HG02852 (cell line): ENCODE measurements around the gene PIK3CG.
"Not testable (repeated sequence)": the region's sequence is repeated elsewhere in the genome, so short reads cannot be mapped to it uniquely, and the experiment has no call there.

Source experiments
- ATAC-seq: cut with Tn5 transposase; IDR thresholded peaks from one replicate; pipeline ENCODE4 v1.9.1; 2021; ENCODE audit warnings: mild to moderate bottlenecking, moderate library complexity; ENCODE audit not compliant: unreplicated experiment

Gene PIK3CG

DNA sequence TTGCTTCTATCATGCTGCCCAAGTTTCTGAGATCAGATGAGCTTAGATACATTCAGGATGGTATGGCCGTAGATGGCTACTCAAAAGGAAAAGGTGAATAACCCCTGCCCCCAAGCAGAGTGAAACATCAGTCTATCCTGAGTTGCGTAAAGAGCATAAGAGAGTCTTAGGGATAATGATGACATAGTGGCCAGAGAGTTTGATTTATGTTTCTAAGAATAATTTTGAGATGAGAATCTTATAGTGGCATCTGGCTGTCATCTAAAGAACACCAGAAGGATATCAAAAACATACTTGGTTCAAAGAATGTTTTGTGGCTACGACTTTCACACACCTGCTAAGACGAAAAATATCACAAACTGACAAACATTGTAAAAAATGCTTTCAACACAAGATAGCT, 20.6 kb downstream of the PIK3CG start:
- ATAC-seq = no peak

DNA sequence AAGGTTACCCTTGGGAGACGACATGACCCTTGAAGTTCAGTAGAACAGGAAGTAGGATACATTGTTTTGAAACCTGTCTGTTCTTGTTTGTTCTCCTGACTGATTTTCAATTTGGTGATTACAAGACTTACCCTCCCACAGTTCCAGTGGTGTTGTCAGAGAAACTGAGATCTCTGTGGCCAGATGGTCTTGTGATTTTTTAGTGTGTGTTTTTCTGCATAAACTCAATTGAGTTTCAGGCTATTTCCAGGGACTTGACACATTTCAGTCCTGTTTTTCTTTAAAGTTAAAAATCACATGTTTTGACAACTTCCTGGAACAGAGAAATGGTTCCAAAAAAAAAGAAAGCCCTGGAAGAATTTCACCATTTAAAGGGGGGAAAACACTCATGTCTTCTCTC, 22.3 kb downstream of the PIK3CG start:
- ATAC-seq = peak; percentile 68

DNA sequence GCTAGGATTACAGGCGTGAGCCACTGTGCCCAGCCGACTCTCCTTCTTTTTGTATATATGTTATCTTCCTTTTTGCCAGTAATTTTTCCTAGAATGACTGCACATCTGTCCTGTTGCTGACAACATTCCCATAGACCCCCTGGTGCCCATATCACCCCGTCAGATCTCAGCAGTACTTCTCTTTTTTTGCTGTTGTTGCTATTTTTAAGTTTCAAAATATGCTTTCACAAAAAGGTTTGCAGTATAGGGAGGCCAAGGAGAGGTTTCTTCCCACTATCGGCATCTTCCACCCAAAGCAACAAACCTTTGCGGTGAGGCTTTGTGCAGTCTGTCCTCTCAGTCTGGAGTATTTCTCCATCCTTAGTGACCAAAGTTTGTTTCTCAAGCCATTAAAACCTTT, 23.1 kb downstream of the PIK3CG start:
- no peak for ATAC-seq

DNA sequence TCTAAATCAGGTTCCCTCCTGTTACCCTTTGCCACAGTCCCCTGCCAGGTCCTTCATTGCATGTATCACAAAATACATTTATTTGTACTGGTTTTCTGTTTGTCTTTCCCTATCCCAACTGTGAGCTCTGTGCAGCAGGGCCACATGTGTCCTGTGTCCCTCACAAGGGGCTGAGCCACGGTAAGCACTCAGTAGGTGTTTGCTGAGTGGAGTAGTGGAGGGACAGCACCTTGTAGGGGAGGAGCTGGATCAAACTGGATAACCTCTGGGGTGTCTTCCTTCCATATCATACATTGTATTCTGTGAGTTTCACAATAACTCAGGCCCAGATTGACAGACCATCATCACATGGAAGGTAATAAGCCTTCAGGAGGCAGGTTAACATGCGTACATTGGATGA, 25.9 kb downstream of the PIK3CG start:
- ATAC-seq = no peak

DNA sequence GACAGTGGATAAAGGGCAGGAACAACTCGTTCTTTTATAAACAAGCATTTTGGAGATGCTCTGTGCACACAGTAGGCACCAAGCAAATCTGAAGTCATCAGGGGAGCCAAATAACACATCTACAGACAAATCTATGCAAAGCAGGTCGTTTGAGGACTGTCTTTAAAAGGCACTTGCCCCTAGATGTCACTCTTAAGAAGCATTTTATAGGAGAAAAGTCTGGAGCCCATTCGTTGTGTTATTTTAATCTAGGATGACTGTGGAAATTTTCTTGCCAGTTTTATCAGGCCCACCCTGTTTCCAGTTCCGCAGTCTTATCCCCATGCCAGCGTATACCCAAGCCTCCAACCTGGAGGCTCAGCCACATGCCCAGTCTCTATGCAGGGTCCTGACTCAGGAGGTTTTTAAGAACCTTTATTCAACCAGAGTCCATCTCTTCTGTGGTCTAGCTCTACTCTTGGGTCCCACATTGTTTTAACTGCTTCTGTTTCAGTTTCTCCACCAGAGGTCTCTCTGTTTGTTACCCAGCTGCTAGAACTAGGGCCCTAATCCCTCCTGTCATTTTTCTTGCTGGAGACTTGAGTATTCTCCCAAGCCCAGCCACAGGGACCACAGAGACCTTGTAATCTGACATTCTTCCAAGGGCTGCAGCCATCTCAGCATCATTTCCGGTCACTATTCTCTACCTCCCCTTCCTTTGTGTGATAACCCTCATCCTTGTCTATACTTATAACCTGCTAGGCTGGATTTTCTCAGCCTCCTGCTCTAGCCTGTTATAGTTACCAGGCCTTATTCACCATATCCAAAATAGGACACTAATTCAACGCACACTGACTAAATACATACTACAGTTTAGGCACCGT, 26.7 kb downstream of the PIK3CG start:
- ATAC-seq = no peak

DNA sequence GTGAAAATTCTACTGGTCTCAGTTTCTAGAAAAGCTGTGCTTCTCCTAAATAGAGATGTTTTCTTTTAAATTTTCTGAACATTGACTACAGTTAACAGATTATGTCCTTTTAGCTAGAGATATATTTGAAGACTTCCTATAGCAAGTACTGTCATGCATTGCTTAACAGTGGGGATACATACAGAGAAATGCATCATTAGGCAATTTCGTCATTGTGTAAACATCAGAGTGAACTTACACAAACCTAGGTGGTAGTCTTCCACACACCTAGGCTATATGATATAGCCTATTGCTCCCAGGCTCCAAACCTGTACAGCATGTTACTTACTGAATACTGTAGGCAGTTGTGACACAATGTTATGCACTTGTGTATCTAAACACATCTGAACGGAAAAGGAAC, 28.5 kb downstream of the PIK3CG start:
- ATAC-seq = no peak

DNA sequence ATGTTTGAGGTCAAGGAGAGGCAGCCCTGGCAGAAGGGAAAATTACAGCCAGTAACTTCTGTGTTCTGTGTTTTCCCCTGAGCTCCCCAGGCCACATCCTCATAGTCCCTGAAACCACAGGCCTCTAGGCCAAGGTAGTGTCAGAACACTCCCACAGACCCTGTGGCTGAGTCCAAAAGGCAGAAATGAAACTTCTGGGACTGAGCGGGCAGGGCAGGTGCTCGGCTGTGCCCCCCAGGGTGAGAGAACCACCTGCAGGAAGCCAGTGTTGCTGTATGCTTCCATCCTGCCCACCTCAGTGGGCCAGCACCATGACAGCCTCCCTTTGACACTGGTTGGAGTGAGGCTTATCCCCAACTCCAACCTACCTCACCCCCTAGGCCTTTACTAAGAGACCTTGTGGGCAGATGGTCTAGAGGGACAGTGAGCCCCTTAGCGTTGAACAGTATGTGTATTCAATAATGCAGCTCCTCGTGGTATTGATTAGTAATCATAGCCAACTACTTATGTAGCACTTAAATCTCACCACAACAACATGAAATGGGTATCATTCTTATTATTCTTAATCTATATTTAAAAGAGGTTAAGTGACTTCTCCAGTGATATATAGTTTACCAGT, 30.3 kb downstream of the PIK3CG start:
- ATAC-seq = peak; percentile 95

DNA sequence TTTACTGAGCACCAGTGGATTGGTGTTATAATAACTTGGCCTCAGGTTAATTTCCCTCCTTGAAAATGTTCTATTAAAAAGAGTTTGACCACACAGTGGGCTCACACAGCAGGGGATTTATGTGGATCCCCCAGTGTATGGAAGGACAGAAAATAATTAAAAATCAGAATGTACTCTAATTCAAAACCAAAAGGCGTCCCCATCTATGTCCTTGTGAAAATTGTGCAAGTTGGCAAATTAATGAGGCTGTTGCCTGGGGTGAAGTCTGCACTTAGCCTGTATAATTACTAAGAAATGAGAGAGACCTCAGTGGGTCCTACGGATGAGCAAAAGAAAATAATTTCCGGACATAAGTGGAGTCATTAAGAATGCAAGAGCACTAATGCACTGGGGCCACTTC, 31.1 kb downstream of the PIK3CG start:
- no peak for ATAC-seq

DNA sequence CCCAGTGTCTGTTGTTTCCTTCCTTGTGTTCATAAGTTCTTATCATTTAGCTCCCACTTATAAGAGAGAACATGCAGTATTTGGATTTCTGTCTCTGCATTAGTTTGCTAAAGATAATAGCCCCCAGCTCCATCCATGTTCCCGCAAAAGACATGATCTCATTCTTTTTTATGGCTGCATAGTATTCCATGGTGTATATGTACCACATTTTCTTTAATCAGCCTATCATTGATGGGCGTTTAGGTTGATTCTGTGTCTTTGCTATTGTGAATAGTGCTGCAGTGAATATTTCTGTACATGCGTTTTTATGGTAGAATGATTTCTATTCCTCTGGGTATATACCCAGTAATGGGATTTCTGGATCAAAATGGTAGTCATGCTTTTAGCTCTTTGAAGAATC, 32.5 kb downstream of the PIK3CG start:
- not testable (repeated sequence) for ATAC-seq

DNA sequence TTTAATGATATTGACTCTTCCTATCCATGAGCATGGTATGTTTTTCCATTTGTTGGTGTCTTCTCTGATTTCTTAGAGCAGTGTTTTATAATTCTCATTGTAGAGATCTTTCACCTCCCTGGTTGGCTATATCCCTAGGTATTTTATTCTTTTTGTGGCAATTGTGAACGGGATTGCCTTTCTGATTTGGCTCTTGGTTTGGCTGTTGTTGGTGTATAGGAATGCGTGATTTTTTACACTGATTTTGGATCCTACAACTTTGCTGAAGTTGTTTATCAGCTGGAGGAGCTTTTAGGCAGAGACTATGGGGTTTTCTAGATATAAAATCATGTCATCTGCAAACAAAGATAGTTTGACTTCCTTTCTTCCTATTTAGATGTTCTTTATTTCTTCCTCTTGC, 33.9 kb downstream of the PIK3CG start:
- ATAC-seq = not testable (repeated sequence)

DNA sequence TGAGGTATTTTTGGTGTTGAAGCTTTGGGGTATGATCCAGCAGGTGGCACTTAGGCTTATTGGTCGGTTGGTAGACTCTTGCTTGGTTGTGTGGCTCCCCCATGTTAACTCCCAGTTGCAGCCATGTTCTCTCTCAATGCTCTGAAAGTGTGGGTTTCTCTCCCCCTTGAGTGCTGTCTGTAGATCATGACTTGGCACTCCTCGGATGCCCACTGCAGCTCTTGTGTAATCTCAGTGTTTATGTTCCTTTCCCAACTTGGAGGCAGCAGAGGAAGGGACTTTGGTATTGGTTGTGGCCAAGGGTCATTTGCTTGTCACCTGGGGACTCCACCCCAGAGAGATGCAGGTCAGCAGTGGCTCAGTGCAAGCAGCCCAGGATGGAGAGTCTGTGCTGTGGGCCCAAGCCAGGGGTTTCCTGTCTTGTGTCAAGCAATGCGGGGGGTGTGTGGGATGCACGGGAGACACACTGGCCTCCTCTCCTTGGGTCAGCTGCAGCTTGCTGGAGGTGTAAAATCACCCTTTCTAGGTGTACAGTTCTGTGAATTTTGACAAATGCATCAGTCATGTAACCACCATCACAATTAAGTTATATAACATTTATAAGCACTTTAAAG, 36.9 kb downstream of the PIK3CG start:
- no peak for ATAC-seq

DNA sequence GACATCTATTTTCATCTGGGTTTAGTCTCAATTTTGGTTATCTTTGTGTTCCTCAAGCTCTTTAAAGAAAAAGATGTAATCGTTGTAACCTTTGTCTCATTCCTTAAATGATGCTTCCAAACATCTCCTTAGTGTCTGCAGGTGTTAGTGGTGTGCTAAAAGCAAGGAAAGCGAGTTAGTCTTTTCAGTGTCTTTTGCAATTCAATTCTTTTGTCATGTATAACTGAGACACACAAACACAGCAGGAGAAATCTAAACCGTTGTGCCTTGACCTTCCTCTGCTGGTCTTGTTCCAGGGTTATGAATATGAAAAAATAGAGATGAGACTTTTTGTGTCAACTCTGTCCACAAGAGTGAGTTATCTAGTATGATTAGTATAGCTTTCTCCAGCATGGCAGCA, 40.7 kb downstream of the PIK3CG start:
- no peak for ATAC-seq

DNA sequence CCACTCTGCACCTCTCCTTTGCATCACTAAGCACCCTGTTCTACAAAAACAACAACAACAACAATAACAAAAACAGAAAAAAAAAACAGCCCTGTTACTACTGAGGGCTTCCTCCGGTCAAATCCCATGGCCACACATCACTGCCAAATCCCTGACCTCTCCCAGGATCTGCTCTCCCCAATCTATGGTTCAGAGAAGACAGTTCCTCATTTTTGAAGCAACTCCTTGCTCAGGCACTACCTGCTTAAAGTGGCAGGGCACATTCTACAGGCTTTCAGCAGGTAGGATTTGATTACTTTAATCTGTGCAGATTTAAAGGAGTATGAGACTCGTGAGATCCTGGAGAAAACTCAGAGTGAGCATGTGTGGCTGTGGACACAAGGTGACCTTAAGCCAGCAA, 46.9 kb downstream of the PIK3CG start:
- no peak for ATAC-seq

DNA sequence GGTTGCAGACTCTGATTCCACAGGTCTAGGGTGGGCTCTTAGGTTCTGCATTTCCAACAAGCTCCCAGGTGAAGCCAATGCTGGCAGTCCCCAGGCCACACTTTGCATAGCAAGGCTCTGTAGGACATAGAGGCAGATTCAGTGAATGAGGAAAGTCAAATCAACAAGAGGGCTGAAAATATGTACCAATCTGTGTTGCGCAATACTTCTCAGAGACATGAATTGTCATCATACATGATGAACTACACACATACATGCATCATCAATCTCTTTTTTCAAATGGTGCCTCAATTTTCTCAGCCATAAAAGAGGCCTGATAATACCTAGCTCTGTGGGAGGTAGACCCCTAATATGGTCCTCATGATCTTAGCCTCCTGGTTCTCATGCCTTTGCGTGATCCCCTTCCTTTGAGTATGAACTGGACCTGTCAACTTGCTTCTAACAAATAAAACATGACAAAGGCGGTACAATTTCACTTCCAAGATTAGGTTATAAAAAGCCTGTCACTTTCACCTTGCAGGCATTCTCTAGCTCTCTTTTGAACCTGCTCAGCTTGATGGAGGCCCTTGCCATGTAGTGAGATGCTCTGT, 49.0 kb downstream of the PIK3CG start:
- no peak for ATAC-seq

DNA sequence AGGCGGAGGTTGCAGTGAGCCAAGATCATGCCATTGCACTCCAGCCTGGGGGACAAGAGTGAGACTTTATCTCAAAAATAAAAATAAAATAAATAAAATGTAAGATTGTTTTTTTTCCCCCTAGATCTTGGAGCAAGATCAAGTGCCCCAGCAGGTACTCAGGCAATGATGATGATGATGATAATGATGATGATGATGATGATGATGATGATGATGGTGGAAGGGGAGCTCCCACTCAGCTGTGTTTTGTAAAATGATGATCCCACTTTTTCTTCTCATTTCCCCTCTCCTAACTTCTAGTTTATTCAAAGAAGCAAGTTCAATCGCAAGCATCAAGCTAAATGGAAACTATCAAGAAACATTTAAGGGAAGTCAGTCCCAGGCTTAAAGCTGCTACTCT, 50.3 kb downstream of the PIK3CG start:
- no peak for ATAC-seq

DNA sequence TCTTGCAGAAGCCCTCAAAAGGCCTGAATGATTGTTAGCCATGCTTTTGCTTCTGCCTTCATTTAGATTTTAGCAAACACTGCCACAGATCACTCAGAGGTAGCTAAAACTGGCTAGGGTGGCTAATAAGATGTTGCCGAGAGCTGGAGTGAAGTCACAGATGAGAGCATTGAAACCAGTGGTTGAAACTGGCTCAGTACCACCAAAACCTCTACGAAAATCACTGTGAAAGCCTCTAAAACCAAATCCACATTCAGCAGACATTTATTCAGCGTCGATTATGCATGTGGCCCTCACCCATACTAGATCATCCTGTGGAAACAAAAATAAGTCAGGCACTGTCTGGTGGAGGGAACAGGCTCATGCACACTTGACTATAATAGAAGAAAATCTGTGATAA, 50.8 kb downstream of the PIK3CG start:
- ATAC-seq = peak; percentile 99

DNA sequence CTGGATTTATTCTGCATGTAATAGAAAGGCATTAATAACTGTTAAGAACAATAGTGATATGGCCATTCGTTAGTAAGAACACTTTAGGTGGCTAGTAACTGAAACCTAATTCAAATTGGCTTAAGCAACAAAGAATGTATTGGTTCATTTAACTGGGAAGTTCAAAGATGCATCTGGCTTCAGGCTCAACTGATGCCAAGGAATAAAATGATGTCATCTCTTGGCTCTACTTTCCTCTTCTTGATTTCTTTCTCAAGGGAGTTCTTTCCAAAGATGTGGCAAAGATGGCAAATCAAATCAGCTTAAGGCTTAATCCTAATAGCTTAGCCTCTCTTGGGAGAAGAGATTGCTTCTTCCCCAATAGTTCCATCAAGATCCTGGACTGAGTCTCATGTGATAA, 51.6 kb downstream of the PIK3CG start:
- no peak for ATAC-seq

DNA sequence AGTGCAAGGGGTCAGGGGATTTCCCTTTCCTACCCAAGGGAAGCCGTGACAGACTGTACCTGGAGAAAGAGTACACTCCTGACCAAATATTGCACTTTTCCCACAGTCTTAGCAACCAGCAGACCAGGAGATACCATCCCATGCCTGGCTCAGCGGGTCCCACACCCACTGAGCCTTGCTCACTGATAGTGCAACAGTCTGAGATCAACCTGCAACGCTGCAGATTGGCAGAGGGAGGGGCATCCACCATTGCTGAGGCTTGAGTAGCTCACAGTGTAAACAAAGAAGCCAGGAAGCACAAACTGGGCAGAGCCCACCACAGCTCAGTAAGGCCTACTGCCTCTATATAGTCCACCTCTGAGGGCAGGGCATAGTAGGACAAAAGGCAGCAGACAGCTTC, 53.9 kb downstream of the PIK3CG start:
- no peak for ATAC-seq

DNA sequence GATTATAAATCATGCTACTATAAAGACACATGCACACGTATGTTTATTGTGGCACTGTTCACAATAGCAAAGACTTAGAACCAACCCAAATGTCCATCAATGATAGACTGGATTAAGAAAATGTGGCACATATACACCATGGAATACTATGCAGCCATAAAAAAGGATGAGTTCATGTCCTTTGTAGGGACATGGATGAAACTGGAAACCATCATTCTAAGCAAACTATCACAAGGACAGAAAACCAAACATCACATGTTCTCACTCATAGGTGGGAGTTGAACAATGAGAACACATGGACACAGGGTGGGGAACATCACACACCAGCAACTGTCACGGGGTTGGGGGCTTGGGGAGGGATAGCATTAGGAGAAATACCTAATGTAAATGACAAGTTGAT, 59.4 kb downstream of the PIK3CG start:
- not testable (repeated sequence) for ATAC-seq

DNA sequence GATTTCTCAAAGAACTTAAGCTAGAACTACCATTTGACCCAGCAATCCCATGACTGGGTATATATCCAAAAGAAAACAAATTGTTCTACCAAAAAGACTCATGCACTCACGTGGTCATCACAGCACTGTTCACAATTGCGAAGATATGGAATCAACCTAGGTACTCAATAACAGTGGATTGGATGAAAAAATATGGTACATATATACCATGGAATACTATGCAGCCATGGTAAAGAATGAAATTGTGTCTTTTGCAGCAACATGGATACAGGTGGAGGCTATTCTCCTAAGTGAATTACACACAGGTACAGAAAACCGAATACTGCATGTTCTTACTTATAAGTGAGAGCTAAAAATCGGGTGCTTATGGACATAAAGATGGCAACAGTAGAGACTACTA, 61.8 kb downstream of the PIK3CG start:
- no peak for ATAC-seq

DNA sequence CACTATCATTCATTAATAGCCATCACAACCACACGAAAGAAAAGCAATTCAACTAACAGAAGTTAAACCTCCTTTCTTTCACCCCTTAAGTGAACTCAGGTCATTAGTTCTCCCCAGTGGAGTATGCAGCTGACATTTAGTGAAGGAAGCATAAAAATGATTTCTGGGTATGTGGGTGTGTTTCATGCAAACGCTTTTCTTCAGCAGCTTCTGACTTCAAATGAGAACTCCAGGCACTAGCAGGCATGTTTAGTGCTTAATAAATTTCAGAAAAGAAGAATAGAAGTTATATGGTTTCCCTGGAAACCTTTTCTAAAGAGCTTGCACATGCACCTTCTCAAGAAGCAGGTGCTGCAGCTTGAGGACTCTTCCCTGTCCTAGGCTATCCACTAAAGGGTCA, 62.5 kb downstream of the PIK3CG start:
- ATAC-seq = no peak

DNA sequence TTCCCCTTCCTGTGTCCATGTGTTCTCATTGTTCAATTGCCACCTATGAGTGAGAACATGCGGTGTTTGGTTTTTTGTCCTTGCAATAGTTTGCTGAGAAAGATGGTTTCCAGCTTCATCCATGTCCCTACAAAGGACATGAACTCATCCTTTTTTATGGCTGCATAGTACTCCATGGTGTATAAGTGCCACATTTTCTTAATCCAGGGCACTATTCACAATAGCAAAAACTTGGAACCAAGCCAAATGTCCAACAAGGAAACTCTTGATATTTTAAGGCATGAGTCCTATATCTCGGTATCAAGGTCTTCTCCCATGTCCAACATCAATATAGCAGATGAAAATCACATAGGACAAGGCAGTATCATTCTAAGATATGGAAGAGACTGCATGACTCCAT, 64.5 kb downstream of the PIK3CG start:
- not testable (repeated sequence) for ATAC-seq
